Erythroblast (primary cell): Measurements from ENCODE around the gene IFITM5.

ENCODE experiments used
- GATA1 ChIP-seq: IDR thresholded peaks from 2 replicates; pipeline ENCODE4 v1.6.1; 2011; ENCODE audit warnings: low read depth, mild to moderate bottlenecking, control low read depth, low read length, moderate library complexity
- POLR2A ChIP-seq: IDR thresholded peaks from 2 replicates; pipeline ENCODE4 v1.6.1; 2011; ENCODE audit warnings: mild to moderate bottlenecking, low read length

GRCh38 chr11:316031-316701 is 16.8 kb upstream of the IFITM5 start:
- TF ChIP-seq POLR2A (no peak), GATA1 (no peak)
